GM18498 (cell line): Measurements from ENCODE around the gene ANGPTL1.
"Not testable (repeated sequence)": the region's sequence is repeated elsewhere in the genome, so short reads cannot be mapped to it uniquely, and the experiment has no call there.

ENCODE experiments used
- ATAC-seq: cut with Tn5 transposase; IDR thresholded peaks from one replicate; pipeline ENCODE4 v1.9.1; 2021; ENCODE audit warnings: mild to moderate bottlenecking, moderate library complexity; ENCODE audit not compliant: unreplicated experiment

Gene ANGPTL1

GRCh38 chr1:178868706-178869105 lies 2.2 kb downstream of the ANGPTL1 start:
- ATAC-seq, result no peak

DNA sequence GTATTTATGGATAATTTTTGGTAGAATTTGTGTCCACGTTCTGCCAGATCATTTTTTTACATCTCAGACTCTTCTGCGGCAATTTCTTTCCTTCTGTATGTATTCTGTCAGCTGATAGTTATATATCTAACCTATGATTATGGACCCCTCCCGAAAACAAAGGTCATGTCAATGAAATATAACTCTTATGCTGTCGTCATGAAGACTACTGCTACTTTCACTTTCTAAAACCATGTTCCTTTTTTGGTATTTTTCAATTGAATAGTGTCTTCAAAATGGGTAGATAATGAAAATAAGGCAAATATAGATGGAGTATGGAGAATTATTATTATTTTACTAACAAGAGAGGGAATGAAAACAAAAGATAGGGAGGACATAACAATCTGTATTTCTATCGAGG lies 3.2 kb downstream of the ANGPTL1 start:
- ATAC-seq, result no peak

DNA sequence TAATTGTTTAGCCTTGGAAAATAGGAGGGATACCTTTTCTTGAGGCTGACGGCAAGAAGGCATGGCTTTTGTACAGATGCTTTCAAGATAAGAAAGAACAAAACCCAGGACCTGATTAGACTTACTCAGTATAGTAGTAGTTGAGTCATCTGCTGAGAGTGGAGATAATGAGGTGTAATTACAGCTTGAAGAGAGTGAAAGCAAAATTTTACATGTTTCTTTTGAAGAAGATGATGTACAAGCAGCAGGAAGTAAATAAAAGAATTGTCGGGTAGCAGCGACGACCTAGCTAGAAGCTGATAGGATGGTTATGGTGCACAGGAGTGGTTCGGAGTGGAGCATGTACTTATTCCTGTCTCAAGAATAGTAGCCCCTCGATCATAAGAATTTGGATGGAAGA lies 6.6 kb downstream of the ANGPTL1 start:
- ATAC-seq, result no peak

DNA sequence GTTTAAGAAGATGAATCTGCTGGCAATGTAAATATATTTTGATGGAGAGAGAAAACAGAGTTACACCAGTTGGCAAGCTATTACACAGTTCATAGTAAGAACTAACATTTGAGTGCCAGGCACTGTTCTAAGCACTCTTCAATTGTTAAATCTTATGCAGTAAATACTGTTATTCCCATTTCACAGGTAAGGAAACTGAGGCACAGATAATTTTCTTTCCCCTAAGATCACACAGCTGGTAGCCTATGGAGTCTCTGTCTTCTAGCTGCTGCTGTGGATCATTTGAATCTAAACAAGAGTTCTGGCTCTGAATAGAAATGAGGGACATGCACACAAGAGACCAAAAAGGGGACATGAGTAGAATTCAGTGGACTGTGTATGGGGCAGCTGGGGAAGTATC lies 8.0 kb downstream of the ANGPTL1 start:
- ATAC-seq, result no peak

DNA sequence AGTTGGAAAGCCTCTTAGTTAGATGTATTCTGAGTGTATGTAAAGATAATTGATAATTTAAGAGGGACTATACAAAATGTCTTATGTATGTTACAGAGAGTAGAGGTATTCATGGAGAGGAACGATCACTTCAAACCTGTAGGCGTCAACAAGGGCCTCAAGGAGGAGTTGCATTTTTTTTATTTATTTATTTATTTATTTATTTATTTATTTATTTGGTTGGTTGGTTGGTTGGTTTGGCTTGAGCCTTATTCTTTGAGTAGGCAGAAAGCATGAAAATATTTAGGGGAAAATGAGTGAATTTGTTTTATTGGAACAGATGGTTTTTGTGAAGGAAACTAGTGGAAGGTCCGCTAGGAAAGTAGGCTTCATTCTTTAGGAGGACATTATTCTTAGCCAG lies 8.5 kb downstream of the ANGPTL1 start:
- no peak for ATAC-seq

DNA sequence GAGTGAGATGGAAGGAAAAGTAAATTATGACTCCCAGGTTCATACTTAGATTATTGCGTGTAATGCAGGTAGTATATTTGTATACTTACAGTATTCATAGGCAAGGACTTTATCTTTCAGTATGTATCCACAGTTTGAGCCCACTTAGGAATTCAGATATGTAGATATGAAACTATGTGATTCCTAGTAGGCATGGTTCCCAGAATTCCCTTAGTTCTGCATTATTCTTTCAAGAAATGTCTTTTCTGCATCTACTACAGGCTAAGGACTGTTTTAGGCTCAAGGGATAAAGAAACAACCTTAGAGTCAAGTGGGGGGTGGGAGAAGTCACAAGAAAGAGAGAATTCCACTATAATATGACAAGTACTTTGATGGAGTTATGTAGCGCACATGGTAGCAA lies 13.8 kb downstream of the ANGPTL1 start:
- ATAC-seq, result no peak

DNA sequence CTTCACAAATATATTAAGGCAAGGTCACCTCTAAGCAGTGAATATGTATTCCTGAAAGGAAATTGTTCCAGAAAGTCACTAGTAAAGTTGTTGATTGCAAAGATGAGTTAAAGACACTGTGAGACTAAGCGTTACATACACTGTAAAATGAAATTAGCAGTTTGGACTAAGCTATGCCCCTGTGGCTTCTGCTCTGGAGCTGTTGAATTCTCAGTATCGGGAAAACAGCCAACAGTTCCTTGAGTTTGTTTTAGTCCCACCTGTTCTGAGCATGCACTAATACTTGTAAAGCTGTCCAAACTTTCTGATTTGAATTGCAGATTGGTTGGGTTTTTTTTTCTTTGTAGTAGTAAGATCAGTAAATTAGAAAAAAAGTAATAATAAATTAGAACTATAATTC lies 21.0 kb downstream of the ANGPTL1 start:
- no peak for ATAC-seq

GRCh38 chr1:178847919-178848318 lies 23.0 kb downstream of the ANGPTL1 start:
- ATAC-seq, result not testable (repeated sequence)

GRCh38 chr1:178847396-178847849 lies 23.5 kb downstream of the ANGPTL1 start:
- ATAC-seq, result no peak

DNA sequence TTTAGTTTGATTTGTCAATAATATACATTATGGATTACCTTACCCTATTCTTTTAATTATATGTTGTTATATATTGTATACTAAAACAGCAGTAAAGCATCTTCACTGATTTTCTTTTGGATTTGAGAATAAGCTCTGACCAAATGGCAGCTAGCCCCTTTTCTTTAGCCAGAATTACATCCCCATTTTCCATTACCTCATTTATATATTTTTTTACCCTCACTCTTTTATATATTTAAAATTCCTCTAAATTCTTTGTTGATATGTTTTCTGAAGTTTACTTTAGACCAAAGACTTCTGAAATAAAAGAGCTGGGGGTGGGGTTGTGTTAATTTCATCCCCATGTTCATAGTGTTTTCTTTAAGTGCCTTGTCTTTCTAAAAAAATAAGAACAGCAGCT lies 24.6 kb downstream of the ANGPTL1 start:
- ATAC-seq, result no peak

GRCh38 chr1:178844436-178844835 lies 26.4 kb downstream of the ANGPTL1 start:
- ATAC-seq, result no peak

- ATAC-seq, result no peak
Observed at GRCh38 chr1:178825167-178825566, 45.7 kb downstream of the ANGPTL1 start.

DNA sequence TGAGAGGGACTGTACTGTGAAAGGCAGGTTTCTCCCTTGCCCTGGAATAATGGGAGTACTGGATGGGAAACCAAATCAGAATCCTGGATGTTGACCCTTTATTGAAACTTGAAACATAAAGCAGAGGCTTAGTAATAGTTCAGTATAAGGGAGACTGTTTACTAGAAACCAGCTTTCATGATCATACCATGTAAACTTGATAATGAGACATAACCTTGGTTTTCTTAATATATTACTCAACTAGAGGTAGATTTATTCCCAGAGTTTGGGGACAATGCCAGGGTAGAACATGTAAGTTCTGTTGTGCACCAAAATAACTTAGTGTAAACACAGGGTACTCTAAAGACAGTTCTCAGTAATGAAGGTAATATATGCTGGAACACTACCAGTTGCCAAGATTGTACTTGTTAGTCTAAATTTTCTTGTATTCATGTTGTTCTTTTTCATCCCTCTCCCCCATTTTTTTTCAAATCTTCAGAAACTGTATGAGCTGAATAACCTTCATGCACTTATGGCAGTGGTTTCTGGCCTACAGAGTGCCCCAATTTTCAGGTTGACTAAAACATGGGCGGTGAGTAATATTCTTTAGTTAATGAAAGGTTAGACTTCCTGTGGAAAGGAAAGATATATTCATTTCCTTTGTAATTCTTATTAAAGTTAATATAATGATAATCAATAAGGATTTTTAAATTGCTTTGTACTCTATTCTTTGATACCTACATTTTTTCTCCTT lies 49.6 kb downstream of the ANGPTL1 start:
- ATAC-seq, result no peak

DNA sequence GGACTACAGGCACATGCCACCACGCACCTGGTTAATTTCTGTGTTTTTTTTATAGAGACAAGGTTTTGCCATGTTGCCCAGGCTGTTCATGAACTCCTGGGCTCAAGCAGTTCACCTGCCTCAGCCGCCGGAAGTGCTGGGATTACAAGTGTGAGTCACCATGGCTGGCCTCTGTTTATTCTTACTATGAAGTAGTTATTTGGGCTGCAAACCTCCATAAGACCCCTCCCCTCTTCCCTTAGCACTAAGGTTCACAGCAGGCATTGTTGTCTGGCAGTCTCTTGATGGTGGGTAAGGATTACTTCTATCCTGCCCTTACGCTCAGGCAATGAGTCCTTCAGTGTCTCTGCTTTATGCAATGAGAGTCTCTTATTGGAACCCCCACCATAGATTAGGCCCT lies 51.8 kb downstream of the ANGPTL1 start:
- no peak for ATAC-seq

GRCh38 chr1:178818416-178818815 lies 52.5 kb downstream of the ANGPTL1 start:
- no peak for ATAC-seq

- no peak for ATAC-seq
Observed at GRCh38 chr1:178810585-178810984, 60.3 kb downstream of the ANGPTL1 start.

- ATAC-seq, result no peak
Observed at GRCh38 chr1:178808529-178808928, 62.3 kb downstream of the ANGPTL1 start.

DNA sequence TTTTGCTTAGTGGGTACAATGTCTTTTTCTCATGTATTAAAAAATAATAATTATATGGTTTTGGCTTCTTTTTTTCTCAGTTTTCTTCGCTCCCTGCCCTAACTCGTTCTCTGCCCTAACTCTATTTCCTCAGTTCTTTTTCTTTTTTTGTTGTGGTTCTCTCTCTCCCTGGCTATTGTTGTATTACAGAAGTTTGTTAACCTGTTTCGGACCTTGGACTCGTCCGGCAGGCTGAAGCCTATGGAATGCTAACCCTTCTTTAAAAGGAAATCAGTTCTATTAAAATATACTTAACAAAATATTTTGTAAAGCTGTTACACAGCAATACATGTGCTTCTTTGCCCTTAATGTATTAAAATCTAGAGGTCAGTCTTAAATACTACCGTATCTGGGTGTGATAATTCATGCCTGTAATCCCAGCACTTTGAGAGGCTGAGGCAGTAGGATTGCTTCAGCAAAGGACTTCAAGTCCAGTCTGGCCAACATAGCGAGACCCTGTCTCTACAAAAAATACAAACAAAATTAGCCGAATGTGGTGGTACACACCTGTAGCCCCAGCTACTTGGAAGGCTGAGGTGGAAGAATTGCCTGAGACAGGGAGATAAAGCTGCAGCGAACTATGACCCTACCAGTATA lies 64.1 kb downstream of the ANGPTL1 start:
- no peak for ATAC-seq

GRCh38 chr1:178802873-178803272 lies 68.0 kb downstream of the ANGPTL1 start:
- ATAC-seq, result no peak
